Amniotic epithelial cell (primary cell): Measurements from ENCODE around the gene PRRT1.
"Not testable (repeated sequence)": the region's sequence is repeated elsewhere in the genome, so short reads cannot be mapped to it uniquely, and the experiment has no call there.

Experiments used
- DNase-seq: peaks from one replicate; pipeline ENCODE4 v3.0.0-alpha.2; 2010; ENCODE audit warnings: low read depth

PRRT1 gene

DNA sequence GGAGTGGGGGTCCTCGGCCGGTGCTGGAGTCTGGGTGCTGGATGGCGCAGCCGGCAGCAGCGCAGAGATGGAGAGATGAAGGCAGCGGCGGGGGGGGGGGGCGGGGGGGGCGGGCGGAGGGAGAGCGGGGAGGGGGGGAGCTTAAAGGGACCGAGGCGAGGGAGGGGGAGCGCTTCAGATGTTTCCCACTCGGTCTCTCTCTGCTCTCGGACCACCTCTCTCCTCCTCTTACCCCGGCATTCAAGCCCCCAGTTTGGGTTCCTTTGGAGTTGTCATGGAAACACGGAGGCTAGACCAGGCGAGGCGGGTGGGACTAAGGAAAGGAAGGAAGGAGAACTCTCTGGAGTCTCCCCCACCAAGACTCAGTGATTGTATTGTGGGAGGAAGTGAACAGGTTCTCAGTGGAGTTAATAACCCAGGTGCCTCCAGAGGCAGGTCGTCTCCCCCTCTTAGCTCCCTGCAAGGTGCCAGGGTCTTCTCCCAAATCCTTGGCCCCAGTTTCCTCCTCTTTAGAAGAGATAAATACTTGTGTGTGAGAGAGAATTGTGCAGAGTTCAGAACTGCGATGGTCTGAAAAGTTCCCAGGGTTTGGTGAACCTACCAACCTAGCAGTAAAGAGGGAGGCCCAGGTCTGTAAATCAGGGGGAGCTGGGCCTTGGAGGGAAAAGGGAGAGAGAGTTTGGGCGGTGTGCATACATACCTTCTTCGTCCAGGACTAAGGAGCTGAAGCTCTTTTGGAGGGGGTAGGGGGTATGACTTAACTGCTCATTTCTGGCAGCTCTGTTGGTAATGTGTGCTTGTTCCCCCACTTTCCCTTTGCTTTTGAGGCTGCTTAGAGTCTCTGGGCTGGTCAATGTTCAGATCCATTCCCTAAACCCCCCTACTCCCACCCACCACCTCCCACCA is at the start of gene PRRT1:
Gene PRRT1 (minus strand): TSS at position 77 of the 906 bp plus-strand sequence. CDS start 112 bp downstream, outside the sequence.
- no peak for DNase-seq

DNA sequence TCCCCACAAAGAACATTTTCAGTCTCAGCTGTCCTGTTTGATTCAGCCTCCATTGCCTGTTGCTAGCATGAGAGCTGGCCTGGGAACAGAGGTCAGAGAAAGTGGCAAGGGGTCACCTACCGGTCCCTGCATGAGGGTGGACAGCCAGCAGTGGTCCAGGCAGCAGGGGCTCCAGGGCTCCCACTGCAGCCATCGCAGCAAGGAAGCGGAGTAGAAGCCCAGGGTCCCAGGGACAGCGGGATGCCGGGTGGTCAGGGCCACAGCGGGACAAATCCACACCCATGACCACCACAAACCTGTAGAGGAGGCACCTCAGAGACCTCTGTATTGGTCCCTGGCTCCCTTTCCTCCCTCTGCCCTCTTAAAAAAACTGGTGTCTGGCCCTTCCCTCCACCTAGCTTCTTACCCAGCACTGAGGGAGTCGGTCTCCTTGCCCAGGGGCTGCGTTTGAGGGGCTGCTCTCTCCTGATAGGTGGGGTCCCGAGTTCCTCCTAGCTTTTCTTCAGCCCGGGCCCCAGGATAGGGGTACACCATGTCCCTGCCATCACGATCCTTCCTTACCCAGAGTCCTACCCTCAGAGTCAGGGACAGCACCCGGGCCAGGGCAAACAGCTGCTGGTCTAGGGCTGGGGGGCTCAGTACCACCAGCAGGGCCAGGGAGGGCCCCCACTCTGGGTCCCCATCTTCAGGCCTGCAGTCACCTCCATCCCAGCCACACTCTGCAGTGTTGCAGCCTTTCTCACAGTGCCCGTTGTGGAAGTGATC is 49.2 kb upstream of the PRRT1 start:
- DNase-seq, result no peak

DNA sequence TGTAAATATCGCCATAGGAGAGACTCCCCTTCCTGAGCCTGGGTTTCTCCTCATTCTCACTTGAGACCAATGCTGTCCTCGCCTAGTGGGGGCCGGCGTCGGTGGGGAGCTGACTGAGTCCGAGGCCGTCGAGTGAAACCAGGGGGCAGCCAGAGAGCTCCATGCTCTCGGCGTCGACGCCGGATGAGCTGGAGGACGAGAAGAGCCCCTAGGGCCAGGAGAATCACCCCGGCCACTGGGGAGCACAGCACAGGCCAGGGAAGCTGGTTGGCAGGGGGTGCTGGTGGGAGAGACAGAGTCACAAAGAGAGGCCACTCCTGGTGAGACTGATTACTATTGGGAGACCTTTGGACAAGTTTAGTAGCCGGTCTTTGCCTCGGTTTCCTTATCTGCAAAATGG is 47.1 kb upstream of the PRRT1 start:
- no peak for DNase-seq

DNA sequence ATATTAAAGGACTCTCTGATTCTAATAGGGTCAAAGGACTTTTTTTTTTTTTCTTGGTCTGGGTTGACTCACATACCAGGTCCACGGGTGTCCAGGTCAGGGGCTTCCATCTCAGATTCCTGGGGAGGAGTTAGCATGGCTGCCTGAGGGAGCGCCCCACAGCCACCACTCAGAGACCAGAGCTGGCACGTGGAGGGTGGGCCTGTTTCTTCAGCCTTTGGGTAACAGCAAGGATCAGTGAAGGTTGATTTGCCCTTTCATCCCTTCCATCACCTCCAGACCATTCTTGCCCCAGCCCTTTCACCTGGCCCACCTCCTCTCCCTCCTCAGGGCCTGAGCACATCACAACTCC is 46.6 kb upstream of the PRRT1 start:
- no peak for DNase-seq

DNA sequence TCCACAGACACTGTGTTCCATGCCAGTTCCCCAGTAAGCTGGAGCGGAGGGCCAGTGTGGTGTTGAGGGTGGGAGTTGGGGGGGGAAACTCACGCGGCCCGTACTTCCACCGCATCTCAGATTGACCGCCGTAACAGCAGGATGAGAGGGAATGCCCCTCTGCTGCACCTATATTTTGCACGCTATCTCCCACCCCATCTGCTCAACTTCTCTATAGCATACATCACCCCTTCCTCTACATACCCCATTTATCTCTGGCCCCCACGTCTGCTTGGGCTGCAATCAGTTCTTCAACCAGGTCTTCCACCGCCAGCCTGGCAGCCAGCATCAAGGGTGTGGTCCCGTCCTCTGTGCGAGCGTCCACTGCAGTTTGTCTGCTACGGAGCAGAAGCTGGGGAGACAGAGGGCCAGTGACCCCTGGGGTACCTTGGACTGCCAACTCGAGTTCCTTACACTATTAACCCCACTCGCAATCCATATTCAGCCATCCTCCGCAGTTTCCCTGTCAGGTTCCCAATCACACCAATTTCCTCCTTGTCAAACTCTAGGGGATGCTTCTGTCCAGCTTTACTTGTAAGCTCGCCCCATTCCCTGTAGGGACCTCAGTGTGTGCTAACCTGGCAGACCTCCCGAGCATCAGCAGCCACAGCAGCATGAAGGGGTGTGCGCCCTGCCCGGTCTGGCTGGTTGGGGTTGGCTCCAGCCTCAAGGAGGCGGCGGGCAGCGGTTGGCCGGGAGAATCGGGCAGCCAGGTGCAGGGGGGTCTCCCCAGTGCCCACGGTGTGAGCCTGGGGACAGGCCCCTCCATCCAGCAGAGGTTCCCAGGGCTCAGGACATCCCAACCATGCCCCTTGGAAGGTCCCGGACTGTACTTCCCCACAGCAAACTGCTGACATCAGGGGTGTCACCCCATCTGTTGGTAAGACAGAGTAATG is 45.2 kb upstream of the PRRT1 start:
- DNase-seq, result no peak

DNA sequence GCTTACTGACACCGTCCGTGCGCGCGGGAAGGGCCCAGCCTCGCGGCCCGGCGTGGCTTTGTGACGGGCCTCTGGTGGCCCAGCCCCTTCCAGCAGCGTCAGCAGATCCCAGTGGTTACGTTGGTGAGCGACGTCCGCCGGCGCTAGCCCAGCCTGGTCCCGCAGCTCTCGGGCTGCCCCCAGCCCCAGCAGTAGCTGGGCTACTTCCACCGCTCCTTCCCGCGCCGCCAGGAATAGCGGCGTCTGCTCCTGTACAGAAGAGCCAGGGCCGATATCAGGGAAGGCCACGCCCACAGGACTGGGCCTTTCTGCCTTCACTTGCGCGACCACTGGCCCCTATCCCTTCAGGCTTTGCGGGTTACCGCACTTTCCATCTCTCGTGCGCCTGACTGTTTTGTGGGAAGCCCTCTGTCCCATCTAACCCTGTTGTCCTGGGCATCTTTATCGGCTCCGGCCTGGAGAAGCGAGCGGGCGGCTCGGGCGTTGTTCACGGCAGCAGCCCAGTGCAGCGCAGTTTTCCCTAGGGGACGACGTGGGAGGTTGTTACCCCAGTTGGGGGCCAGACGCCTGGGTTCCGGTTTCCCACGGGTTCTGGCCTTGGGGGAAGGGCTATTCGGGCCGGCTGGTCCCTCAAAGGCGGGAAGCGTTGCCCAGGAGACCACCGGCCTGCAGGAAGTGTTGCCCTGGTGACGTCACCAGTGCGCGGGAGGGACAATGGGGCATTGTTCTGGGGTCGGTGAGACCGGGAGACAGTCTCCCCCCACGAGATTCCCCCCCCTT is 44.4 kb upstream of the PRRT1 start:
- peak; percentile 78 for DNase-seq

DNA sequence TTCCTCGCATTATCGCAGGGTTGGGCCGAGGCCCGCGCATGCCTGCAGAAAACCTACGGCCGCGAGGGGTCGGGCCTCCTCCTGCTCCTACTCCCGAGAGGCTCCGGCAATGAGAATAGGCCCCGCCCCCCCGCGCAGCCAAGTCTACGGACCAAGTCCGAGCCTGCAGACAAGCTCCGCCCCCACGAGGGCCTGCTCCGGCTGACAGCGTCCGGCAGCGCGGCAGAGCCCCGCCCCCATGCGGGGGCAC is 43.8 kb upstream of the PRRT1 start:
- peak; percentile 99 for DNase-seq

DNA sequence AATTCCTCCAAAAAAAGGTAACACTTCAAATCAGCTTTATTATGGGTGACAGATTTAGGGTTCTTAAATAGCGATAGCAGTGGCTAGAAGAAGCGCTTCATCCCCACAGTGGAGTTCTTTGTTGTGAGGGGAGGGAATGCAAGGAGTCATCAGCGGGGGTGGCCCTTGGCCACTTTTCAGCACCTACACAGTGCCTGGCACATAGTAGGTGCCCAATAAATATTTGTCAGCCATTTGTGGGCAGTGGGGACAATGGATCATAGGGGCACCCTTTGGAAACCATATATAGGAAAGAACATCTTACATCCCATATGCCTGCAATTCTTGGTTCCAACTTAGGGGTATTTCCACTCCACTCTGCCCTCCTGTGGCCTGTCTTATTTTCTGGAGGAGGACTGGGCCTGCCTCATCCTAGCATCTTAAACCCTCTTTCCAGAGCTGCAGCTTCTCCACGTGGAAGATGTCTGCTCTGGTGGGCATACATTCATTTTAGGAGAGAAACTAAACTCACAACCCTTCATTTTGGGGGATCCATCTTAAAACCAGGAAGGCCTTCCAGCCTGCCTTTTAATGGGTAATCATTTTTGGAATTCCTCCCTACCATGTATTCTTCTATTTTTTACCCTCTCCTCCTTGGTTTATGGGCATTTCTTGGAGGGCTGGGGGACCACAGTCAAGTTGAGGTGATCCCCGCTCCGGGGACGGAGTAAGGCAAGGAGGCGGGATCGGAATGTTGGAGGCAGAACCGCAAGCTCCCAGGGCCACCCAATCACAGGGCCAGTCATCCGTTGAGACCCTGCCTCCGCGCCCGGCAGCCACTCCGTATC is 43.3 kb upstream of the PRRT1 start:
- peak; percentile 63 for DNase-seq

DNA sequence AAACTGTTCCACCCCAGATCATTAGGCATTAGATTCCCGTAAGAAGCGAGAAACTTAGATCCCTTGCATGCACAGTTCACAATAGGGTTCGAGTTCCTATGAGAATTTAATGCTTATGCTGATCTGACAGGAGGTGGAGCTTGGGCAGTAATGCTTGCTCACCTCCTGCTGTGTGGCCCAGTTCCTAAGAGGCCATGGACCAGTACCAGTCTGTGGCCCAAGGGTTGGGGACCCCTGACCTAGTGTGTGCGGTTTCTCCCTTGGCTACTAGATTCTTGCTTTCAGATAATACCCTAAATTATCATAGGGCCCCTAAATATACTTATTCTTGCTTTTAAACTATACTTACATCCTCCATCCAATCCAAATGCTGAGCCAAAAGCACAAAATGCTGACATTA is 42.6 kb upstream of the PRRT1 start:
- DNase-seq, result no peak

DNA sequence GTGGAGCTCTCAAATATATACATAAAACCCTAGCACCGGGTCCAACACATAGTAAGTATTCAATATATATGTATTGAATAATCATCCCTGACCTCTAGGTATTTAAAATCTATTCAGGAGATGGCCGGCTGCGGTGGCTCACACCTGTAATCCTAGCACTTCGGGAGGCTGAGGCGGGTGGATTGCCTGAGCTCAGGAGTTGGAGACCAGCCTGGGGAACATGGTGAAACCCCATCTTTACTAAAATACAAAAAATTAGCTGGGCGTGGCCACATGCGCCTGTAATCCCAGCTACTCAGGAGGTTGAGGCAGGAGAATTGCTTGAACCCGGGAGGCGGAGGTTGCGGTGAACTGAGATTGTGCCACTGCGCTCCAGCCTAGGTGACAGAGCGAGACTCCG is 41.4 kb upstream of the PRRT1 start:
- DNase-seq, result not testable (repeated sequence)

DNA sequence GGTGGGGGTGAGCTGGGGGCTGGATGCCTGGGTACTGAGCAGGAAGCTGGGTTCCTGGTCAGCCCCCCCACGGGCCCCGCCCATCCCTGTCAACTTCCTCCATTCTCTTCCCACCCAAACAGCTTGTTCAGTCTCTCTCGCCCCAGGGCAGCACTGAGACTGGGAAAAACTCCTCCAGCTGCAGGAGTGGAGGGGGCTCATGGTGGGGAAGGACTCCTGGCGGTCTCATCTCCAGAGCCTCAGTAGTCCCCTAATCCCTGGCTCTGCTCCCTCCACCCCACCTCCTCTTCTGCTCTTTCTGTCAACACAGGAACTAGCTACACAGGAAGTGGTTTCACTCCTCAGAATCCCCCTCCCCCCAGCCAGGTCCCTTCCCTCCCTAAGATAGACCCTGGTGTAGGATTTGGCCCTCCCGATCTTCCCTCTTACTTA is 40.9 kb upstream of the PRRT1 start, which contains the start of gene GPSM3:
Gene GPSM3 (minus strand): TSS at position 36 of the 432 bp plus-strand sequence. CDS start 130 bp downstream, outside the sequence.
- peak; percentile 44 for DNase-seq

DNA sequence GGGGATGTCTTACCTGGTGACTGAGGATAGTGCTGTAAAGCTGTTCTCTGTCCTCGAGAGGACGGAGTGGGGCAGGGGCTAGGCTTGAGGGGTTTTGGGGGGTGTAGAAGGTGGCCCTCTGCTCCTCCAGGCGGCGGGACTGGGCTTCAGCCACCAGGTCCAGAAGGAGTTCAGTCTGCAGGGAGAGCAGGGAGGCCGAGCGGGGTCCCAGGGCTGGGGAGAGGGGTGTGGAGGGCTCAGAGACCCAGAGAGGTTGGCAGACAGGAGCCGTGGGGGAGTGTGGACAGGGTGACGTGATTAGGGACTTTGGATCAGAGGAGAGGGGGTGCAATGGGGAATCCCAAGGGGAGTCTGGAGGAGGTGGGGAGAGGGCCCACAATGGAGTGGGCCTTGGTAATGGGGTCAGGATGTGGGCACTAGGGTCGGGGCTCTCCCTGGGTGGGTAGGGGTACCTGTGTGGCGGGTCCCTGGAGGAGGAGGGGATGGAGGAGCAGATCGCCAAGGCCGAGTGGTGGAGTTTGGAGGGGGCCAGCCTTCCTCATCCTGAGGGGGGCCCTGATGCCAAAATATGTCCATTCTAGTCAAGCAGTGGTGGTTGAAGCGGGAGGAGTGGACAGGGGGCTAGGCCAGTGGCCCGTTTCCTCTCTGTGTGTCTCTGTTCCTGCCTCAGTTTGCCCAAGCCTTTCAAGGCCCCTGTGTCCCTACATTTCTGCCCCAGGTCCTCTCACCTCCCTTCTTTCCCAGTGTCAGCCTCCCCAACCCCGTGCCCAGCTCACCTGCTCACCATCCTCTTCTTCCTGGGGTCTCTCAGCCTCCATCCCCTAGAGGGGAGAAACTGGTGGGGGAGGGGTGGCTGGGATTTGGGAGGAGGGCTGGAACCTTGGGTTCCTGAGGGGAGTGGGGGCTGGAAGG is 40.2 kb upstream of the PRRT1 start:
- DNase-seq, result no peak

DNA sequence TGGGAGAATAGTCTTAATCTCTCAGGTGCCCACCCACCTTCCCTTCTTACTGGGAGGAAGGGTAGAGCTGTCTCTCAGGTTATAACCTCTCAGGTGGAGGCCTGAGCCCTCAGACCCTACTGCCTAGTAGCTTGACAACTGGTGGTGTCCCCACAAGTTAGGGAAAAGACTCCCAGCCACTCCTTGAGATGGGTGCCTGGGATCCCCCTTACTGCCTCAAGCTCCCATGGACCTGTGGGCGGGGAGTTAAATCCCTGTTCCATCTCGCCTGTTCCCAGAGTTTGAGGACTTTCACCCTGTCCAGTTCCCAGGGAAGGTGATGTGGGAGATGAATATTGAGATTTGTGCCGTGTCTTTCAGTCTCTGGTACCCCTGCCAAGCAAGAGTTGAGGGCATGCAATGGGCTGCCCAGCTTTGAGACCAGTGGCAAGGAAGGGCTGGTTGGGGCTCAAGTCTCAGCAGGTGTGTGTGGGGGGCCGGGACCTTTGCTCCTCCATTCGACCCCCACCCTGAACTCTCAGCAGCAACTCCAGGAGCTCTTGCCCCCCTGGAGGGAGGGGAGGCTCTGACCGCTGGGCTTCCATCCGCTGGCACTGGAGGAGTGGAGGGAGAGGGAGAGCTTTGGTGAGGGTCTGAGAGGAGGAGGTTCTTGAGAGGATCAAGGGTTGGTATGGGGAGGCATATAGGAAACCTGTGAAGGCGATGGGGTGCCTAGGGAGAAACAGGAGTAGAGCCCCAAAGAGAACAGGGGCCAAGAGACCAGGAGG is 39.4 kb upstream of the PRRT1 start:
- no peak for DNase-seq

DNA sequence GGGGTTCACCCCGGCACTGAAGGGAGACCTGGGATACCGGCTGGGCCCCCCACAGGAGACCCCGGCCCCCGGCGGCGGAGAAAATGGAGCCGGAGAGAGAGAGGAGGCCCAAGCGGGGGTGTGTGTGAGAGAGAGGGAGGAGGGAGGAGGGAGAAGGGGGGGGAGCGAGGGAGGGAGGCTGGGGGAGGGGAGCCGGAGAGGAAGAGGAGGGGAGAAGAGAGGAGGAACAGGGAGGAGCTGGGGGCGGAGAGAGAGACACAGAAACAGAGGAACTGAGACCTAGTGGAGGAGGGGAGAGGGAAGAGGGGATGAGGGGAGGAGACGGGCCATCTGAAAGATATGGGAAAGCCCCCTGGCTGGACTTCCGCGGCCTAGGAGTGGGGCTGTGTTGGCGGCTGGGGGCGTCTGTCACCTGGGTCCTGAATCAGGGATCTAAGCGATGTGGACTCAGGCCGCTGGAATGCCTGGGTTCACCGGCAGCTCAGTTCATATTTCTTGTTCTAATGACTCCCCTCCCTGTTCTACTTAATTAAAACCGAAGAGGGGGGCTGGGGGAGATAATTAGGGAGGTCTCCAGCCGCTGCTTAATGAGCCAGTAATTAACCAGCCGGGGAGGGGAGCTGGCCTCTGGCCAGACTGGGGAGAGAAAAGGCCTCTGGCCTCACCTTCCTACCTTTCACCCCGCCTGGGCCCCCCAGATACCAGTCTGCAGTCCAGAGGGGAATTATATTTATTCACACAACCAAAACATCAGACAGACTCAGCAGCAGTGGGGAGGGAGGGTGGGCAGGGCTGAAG is 38.5 kb upstream of the PRRT1 start, which contains the start of gene PBX2:
Gene PBX2 (minus strand): TSS at position 149 of the 798 bp plus-strand sequence. CDS start 287 bp downstream, outside the sequence.
- peak; percentile 91 for DNase-seq

DNA sequence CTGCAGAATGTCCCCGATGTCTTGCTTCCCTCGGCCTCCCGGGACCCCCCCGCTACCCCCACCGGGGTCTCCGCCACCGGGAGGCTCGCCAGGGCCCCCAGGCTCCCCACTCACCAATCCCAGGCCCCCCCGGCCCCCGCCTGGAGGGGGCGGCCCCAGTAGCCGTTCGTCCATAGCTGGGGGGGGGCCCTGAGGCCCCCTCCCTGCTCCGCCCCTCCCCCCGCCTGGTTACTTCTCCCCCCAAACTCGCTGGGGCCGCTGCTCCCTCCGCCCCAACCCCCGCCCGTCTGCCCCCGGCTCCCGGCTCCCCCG is 38.0 kb upstream of the PRRT1 start:
- no peak for DNase-seq

DNA sequence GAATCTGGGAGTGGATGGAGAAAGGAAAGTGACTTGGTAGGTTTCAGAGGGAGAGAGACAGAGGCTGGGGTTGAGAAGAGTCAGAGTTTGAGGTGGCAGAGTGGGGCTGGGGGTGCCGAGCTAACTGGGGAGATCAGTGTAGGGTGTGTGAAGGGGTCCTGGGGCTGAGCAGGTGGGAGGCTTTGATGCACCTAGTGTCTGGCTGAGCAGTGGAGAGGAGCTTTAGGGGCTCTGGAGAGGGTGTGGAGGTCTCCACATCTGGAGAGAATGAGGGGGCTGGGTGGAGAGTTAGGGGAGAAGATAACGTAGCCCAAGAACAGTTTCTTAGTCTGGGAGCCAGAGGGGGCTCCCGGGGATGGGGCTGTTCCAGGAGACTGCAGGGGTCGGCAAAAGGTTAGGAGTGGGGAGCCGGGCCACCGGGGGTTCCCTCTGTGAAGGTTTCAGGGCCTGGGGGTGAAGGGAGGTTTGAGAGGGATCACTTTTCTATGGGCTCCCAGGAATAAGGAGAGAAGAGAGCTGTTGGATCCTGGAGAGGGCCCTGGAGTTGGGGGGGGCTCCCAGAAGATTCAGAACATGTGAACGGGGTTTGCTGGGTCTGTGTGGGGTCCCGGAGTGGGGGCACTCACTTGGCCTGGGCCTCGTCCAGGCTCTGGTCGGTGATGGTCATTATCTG is 37.5 kb upstream of the PRRT1 start:
- no peak for DNase-seq

DNA sequence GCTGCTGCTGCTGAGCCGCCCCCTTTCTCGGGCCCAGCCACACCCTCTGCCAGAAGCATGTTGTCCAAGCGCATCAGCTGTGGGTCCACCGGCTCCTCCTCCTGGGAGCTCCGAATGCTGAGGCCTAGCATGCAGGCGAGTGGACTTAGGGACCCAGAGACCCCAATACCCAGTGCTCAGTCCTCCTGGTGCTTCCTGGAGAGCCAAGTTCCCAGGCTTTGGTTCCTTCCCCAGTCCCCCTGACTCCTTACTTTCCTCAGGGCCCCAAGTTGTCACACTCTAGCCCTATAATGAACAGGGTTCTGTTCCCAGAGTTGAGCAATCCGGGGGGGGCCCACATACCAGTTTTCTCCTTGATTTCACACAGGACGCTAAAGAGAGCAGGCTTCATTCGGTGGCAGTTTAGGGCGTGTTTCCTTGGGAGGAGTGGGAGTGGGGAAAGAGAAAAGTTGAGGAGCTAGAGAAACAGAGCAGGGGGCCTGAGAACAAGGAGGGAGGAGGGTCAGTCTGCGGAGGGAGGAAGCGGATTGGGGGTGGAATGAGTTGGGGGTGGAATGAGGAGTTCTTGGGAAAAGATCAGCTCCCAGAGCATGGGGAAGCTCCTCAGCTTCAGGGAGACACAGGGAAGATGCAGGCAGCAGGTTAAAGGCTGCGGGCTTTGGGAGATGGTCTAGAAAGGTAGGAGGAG is 36.8 kb upstream of the PRRT1 start:
- peak; percentile 27 for DNase-seq
